HG03064 (cell line): Measurements from ENCODE around the gene NAA50.
A peak's percentile ranks its signal among the peaks of the same experiment; 100 is the strongest.

Source experiments
- ATAC-seq: cut with Tn5 transposase; IDR thresholded peaks from one replicate; pipeline ENCODE4 v1.9.1; 2021; ENCODE audit warnings: low read depth; ENCODE audit not compliant: unreplicated experiment

The NAA50 gene

GRCh38 chr3:113743006-113743630 lies 2.9 kb downstream of the NAA50 start:
- ATAC-seq = no peak

- no peak for ATAC-seq
These were observed 4.4 kb downstream of the NAA50 start for GRCh38 chr3:113741620-113742019.

- ATAC-seq = no peak
These were observed 5.0 kb downstream of the NAA50 start for GRCh38 chr3:113741086-113741485.

GRCh38 chr3:113736548-113737089 lies 9.4 kb downstream of the NAA50 start:
- ATAC-seq = no peak

DNA sequence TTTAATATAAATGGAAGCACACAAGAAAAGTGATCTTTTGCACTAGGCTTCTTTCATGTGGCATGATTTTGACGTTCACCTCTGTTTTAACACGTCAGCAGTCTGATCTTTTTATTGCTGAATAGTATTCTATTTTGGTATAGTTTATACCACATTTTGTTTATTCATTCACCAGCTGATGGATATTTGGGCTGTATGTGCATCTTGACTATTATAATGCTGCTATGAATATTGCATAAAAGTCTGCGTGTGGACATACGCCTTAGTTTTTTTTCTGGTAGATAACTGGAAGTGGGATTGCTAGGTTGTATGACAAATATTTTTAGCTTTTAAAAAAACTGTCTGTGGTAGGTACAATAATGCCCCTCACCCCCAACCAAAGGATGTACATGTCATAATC lies 14.4 kb downstream of the NAA50 start:
- ATAC-seq = no peak

DNA sequence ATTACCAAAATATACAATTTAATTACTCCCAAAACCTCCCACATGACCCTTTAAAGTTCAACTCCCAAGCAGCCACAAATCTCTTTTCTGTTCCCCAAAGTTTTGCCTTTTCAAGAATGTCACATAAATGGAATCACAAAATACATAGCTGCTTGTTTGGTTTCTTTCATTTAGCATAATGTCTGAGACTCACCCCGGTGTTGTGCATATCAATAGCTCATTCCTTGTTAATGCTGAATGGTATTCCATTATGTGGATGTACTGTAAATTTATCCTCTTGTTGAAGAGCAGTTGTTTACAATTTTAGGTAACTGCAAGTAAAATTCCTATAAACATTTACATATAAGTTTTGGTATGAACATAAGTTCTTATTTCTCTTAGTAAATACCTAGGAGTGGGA lies 15.5 kb downstream of the NAA50 start:
- no peak for ATAC-seq

DNA sequence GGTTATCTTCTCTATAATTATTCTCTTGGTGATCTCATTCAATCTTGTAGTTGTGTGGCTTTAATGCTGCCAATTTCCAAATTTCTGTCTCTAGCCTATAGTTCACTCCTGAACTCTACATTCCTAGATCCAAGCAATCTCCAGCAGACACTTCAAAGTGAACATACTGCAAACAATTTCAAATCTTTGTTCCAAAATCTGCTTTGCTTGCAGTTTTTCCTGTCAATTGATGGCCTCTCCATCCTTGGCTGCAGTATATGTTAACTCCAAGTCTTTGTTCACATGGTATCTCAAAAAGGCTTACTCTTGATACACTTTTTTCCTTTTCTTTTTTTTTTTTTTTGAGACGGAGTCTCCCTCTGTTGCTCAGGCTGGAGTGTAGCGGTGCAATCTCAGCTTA lies 17.4 kb downstream of the NAA50 start:
- ATAC-seq = no peak

DNA sequence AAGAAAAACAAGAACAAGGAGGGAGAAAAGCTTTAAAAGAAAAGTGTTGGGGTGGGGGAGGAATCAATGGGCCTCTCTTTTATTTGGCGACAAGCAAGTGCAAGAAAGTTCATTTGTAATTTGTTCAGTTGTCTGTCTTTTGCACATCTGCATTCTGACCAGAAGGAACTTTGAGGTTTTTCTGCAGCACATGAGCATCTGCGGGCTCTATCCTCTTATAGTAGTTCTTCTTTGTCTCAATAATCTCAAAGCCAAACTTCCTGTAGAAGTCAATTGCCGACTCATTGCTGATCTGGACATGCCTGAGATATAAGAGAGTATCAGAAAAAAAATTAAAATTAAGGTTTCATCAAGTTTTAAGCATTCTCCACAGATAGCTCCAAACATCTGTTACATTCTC lies 24.4 kb downstream of the NAA50 start:
- ATAC-seq = no peak

- ATAC-seq = no peak
These were observed 26.3 kb downstream of the NAA50 start for GRCh38 chr3:113719758-113720157.

DNA sequence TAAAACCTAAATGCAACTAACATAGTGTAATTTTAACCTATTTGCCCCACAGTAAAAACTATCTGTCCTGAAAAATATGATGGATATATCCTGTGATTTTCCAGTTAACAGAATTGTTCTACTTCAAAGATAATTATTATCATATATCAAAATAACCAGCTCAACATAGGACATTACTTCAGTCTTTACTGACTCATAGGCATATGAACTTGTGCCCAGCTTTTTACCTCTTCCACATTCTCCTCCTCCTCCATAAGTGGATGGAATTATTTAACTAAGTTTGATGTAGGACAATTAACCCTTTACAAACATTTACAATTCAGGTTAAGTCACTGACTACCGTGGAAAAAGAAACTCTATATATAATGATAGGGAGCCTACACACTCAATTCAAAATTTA lies 26.8 kb downstream of the NAA50 start:
- no peak for ATAC-seq

- no peak for ATAC-seq
These were observed 28.2 kb downstream of the NAA50 start for GRCh38 chr3:113717818-113718217.

- ATAC-seq = no peak
These were observed 28.7 kb downstream of the NAA50 start for GRCh38 chr3:113717308-113717707.

- no peak for ATAC-seq
These were observed 31.3 kb downstream of the NAA50 start for GRCh38 chr3:113714702-113715101.

DNA sequence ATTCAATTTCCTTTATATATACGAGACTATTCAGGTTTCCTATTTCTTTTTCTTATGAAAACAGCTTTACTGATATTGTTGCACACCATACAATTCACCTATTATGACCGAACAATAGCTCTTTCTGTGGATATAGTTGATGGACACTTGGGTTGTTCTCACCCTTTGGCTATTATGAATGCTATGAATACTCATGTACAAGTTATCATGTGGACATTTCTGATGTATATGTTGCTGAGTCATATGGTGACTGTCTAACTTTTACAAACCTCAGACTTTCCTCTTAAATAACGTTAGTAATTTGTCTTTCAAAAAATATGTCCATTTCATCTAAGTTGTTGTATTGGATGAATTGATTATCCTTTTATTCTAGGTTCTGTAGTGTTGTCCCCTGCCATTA lies 33.9 kb downstream of the NAA50 start:
- ATAC-seq = no peak

DNA sequence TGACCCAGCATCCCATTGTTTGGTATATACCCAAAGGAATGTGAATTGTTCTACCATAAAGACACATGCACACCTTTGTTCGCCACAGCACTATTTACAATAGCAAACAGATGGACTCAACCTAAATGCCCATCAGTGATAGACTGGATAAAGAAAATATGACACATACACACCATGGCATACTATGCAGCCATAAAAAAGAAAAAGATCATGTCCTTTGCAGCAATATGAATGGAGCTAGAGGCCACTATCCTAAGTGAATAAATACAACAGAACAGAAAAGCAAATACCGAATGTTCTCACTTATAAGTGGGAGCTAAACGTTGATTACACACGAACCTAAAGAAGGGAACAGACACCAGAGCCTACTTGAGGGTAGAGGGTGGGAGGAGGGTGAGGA lies 38.2 kb downstream of the NAA50 start:
- no peak for ATAC-seq

DNA sequence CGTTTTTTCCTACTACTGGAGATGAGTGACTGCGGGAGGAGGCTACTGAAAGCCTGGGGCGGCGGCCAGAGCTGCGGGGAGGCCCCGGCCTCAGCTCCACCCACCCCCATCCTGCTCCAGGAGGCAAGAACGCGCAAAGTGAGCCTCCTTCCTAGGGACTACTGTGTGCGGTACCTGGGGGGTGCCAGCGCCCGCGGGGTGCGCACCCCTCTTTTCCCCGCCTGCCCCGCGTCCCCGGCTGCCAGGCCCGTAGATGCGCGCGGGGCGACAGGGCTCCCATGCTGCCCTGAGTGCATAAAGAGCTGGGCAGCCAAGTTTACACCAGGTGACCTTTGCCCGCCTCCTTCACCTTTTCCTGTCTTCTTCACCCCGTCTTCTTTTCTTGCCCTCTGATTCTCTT lies 47.1 kb downstream of the NAA50 start:
- no peak for ATAC-seq

GRCh38 chr3:113698213-113698742 lies 47.8 kb downstream of the NAA50 start:
- no peak for ATAC-seq

DNA sequence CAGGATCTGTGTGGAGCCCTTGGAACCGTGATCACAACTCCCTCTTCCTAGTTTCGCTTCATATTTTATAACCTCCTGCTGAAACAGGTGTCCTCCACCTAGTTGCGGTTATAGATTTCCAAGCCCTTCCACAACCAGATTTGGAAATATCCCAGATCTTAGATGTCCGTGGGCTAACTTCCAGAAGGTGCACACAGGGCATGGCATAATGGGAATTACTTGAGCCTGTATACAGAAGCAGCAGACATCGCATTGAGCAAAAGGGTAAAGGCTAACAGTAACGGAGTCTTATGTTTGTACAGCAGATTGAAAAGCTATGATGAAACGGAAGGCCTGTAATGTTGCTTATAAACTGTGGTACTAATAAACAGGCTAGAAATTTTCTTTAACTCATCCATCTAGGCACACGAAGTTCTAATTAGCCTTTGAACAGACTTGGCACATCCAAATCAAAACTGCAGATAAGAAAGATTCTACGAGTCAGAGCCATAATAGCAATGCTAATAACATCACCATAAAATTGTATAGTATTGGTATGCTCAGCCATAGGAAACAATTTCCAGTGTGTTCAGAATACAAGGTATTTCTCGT lies 48.5 kb downstream of the NAA50 start:
- no peak for ATAC-seq

GRCh38 chr3:113696658-113697499 lies 49.2 kb downstream of the NAA50 start:
- peak; percentile 90 for ATAC-seq

DNA sequence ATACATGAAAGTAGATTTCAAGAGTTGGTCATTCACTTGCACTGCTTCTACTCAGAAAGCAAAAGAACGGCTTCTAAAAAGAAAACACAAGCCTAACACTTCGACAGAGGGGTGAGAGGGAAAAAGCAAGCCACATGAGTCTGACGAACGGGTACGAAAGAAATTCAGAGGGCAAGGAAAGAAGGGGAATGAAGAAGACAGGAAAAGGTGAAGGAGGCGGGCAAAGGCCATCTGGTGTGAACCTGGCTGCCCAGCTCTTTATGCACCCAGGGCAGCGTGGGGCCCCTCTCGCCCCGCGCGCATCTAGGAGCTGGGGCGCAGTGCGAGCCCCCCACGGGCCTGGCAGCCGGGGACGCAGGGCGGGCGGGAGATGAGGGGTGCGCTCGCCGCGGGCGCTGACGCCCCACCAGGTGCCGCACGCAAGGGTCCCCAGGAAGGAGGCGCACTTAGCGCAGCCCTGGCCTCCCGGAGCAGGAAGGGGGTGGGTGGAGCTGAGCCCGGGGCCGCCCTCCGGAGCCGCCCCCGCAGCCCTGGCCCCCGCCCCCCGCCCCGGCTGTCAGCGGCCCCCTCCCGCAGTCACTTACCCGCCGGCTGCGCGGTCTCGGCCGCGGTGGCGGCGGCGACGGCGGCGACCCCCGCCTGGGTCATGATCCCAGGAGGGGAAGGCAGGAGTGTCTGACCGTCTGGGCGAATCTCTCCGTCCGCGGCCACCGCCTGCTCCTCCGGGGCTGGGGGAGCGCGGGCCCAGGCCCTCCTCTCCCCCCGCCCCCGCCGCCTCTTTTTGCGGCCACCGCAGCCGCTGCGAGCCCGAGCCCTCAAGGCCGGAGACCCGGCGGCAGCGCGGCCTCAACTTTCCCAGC lies 50.0 kb downstream of the NAA50 start, which contains the start of gene USF3:
TSS of gene USF3 (minus strand) at position 857 of the 860 bp plus-strand sequence. CDS start 21,764 bp downstream, outside the sequence.
- peak; percentile 71 for ATAC-seq
